B cell (primary cell): ENCODE results near the gene TPO.
"Not testable (repeated sequence)": the region's sequence is repeated elsewhere in the genome, so short reads cannot be mapped to it uniquely, and the experiment has no call there.

Experiments used
- EZH2 ChIP-seq: IDR thresholded peaks from 2 replicates; pipeline ENCODE4 v1.6.1; 2012; ENCODE audit warnings: borderline replicate concordance, low read depth, mild to moderate bottlenecking, moderate library complexity, low read length; ENCODE audit not compliant: insufficient read depth, poor library complexity, severe bottlenecking
- TF ChIP-seq, protein P1 (sequence below): fragments of 200-600 bp; IDR thresholded peaks from one replicate; pipeline ENCODE4 v1.8.0; 2022; ENCODE audit warnings: antibody characterized with exemption, mild to moderate bottlenecking

DNA sequence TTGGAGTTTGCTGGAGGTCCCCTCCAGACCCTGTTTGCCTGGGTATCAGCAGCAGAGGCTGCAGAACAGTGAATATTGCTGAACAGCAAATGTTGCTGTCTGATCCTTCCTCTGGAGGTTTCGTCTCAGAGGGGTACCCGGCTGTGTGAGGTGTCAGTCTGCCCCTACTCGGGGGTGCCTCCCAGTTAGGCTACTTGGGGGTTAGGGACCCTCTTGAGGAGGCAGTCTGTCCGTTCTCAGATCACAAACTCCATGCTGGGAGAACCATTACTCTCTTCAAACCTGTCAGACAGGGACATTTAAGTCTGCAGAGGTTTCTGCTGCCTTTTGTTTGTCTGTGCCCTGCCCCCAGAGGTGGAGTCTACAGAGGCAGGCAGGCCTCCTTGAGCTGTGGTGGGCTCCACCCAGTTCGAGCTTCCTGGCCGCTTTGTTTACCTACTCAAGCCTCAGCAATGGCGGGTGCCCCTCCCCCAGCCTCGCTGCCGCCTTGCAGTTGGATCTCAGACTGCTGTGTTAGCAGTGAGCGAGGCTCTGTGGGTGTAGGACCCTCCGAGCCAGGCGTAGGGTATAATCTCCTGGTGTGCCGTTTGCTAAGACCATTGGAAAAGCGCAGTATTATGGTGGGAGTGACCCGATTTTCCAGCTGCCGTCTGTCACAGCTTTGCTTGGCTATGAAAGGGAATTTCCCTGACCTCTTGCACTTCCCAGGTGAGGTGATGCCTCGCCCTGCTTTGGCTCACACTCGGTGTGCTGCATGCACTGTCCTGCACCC, 25.1 kb upstream of the TPO start:
- TF ChIP-seq, protein P1, sequence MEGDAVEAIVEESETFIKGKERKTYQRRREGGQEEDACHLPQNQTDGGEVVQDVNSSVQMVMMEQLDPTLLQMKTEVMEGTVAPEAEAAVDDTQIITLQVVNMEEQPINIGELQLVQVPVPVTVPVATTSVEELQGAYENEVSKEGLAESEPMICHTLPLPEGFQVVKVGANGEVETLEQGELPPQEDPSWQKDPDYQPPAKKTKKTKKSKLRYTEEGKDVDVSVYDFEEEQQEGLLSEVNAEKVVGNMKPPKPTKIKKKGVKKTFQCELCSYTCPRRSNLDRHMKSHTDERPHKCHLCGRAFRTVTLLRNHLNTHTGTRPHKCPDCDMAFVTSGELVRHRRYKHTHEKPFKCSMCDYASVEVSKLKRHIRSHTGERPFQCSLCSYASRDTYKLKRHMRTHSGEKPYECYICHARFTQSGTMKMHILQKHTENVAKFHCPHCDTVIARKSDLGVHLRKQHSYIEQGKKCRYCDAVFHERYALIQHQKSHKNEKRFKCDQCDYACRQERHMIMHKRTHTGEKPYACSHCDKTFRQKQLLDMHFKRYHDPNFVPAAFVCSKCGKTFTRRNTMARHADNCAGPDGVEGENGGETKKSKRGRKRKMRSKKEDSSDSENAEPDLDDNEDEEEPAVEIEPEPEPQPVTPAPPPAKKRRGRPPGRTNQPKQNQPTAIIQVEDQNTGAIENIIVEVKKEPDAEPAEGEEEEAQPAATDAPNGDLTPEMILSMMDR, result not testable (repeated sequence)
- not testable (repeated sequence) for TF ChIP-seq EZH2
